K562 (cell line): ENCODE results near the gene H2AZ2. TPM values are rescaled to one million over a fixed set of nuclear protein-coding genes. Genes with fewer than 3 reads are reported as not detected.

Source experiments
- BRF1 ChIP-seq: IDR thresholded peaks from 3 replicates; pipeline ENCODE4 v1.6.1; 2011; ENCODE audit warnings: borderline replicate concordance, mild to moderate bottlenecking; ENCODE audit not compliant: insufficient read length; ENCODE audit errors: extremely low read depth
- CHD7 ChIP-seq: fragments of 200-600 bp; sonication (generic); IDR thresholded peaks from one replicate; pipeline ENCODE4 v1.6.1; 2012; ENCODE audit warnings: mild to moderate bottlenecking, low read depth, low read length, inconsistent platforms
- CREBBP ChIP-seq: IDR thresholded peaks from one replicate; pipeline ENCODE4 v1.6.1; 2012; ENCODE audit warnings: low read depth, mild to moderate bottlenecking, control low read depth, inconsistent platforms, low read length
- DNMT1 ChIP-seq: fragments of 450-650 bp; IDR thresholded peaks from 2 replicates; pipeline ENCODE4 v1.6.1; 2016; ENCODE audit warnings: antibody characterized with exemption, mild to moderate bottlenecking
- E2F4 ChIP-seq: sonication (generic); formaldehyde crosslinking; IDR thresholded peaks from 2 replicates; pipeline ENCODE4 v1.8.0; 2022; ENCODE audit warnings: mild to moderate bottlenecking, low read depth, missing genetic modification reagents
- ETV1 ChIP-seq: fragments of 450-650 bp; conservative IDR thresholded peaks from 2 replicates; pipeline ENCODE4 v1.6.1; 2016; ENCODE audit warnings: missing genetic modification characterization, control low read depth, low read depth, missing compliant biosample characterization
- GTF2B ChIP-seq: IDR thresholded peaks from 2 replicates; pipeline ENCODE4 v1.6.1; 2011; ENCODE audit not compliant: insufficient read length; ENCODE audit errors: extremely low read depth
- HCFC1 ChIP-seq: IDR thresholded peaks from 2 replicates; pipeline ENCODE4 v1.6.1; 2012; ENCODE audit warnings: low read depth, low read length, improper control_type of control experiment
- MTA3 ChIP-seq: fragments of 450-650 bp; formaldehyde crosslinking; IDR thresholded peaks from 2 replicates; pipeline ENCODE4 v1.6.1; 2017; ENCODE audit warnings: mild to moderate bottlenecking, borderline replicate concordance
- NR3C1 ChIP-seq: sonication (generic); formaldehyde crosslinking; IDR thresholded peaks from 2 replicates; pipeline ENCODE4 v1.8.1; 2022; ENCODE audit warnings: missing genetic modification reagents
- POLR3G ChIP-seq: IDR thresholded peaks from 2 replicates; pipeline ENCODE4 v1.6.1; 2011; ENCODE audit not compliant: insufficient read length, insufficient replicate concordance; ENCODE audit errors: extremely low read depth
- RBM17 ChIP-seq: fragments of 200-400 bp; formaldehyde crosslinking; IDR thresholded peaks from 2 replicates; pipeline ENCODE4 v1.6.1; 2017; ENCODE audit warnings: low read depth, mild to moderate bottlenecking, low read length, borderline replicate concordance
- TBL1XR1 ChIP-seq, 2 experiments: IDR thresholded peaks; 2 replicates each; pipeline ENCODE4 v1.6.1; 2012; ENCODE audit warnings: improper control_type of control experiment in 2 of 2, low read length in 2 of 2, mild to moderate bottlenecking in 1 of 2
- TBP ChIP-seq: optimal IDR thresholded peaks from 2 replicates; pipeline ENCODE3; 2011; ENCODE audit warnings: low read depth, low read length, improper control_type of control experiment
- ZNF121 ChIP-seq: sonication (generic); formaldehyde crosslinking; conservative IDR thresholded peaks from 2 replicates; pipeline ENCODE4 v1.8.0; 2022; ENCODE audit warnings: missing genetic modification reagents
- polyA plus RNA-seq, 8 experiments: library from polyadenylated mRNA; depleted of rRNA in 4 of 8; stranded (reverse) in 5 of 8; unstranded in 3 of 8; fragments of >200 nt; fragmentation: Nextera tagmentation in 2 of 8; fragmentation: Illumina TruSeq in 1 of 8; extraction: Ambion mirVana in 2 of 8; extraction: Trizol in 1 of 8; gene quantifications; 2 replicates each; pipeline versions ENCODE4 v1.2.1 to v1.2.3, GENCODE V29; 2011 to 2014; ENCODE audit warnings: inconsistent platforms in 1 of 8, missing spikeins in 1 of 8
- total RNA-seq, 7 experiments: library from RNA; depleted of rRNA in 6 of 7; stranded (reverse); fragments of >200 nt in 6 of 7; fragmentation: Illumina TruSeq in 2 of 7; extraction: Trizol in 2 of 7; gene quantifications; 2 replicates each; pipeline versions ENCODE4 v1.2.1 to v1.2.3, GENCODE V29; 2011 to 2021; ENCODE audit warnings: low replicate concordance in 1 of 7

Gene H2AZ2
- total and polyA plus RNA-seq, 9 of the 15 experiments (the other 6 are each of a cell fraction or from before 2014, with no cell fraction given), result 105 to 382 (median 286) TPM

- TF ChIP-seq GTF2B (no peak), ZNF121 (peak; percentile 62), CHD7 (no peak), RBM17 (no peak), TBL1XR1 (IDR thresholded peaks at IDR 0.05; ENCODE audit: low read length in 2 of 2) (no peak), ETV1 (tag) (peak; percentile 66), E2F4 (CRISPR knock-in tag) (no peak), POLR3G (no peak), NR3C1 (peak; percentile 19; the same call in 1 of the 2 replicates), TBP (no peak), CREBBP (no peak), HCFC1 (no peak), BRF1 (no peak), DNMT1 (no peak), MTA3 (no peak)
Measured at GRCh38 chr7:44796034-44796503, 51.8 kb downstream of the H2AZ2 start (continued).
